A673 (cell line): ENCODE measurements around the gene OGDHL. TPM values are rescaled to one million over a fixed set of nuclear protein-coding genes. Genes with fewer than 3 reads are reported as not detected.

Experiments
- BruUV-seq: library from RNA; stranded (reverse); fragments of 400-500 nt; replicated peaks from 2 replicates; lab custom pipeline; 2021; lab: Mats Ljungman, UMichigan
- CTCF ChIA-PET: fragments of 300-600 bp; sonication (Branson Sonifier 250); formaldehyde crosslinking; loops from one replicate; lab custom pipeline; 2022; ENCODE audit warnings: antibody characterized with exemption; lab: Charles Lee
- POLR2A ChIA-PET: fragments of 300-600 bp; sonication (Branson Sonifier 250); formaldehyde crosslinking; loops from one replicate; lab custom pipeline; 2022; ENCODE audit warnings: antibody characterized with exemption; ENCODE audit not compliant: low non-redundant PET; lab: Charles Lee
- DNase-seq: peaks from one replicate; pipeline ENCODE4 v3.0.0-alpha.2; 2015; ENCODE audit warnings: low spot score
- H3K27ac ChIP-seq: fragments of 200-600 bp; sonication (generic); 2 replicates; pipeline ENCODE4 v1.5.1; 2016; ENCODE audit warnings: mixed run types, low read depth, mild to moderate bottlenecking, mixed read lengths, antibody characterized with exemption, low read length; ENCODE audit not compliant: poor library complexity, severe bottlenecking
- H3K27me3 ChIP-seq: fragments of 200-600 bp; sonication (generic); replicated peaks from 2 replicates; pipeline ENCODE4 v1.6.1; 2017; ENCODE audit warnings: mixed run types, low read depth, mild to moderate bottlenecking, mixed read lengths, antibody characterized with exemption, low read length; ENCODE audit not compliant: insufficient read depth, poor library complexity
- H3K36me3 ChIP-seq: fragments of 200-600 bp; sonication (generic); 2 replicates; pipeline ENCODE4 v1.6.1; 2016; ENCODE audit warnings: mixed run types, mild to moderate bottlenecking, mixed read lengths, antibody characterized with exemption, low read length; ENCODE audit not compliant: insufficient read depth, poor library complexity, severe bottlenecking
- H3K4me1 ChIP-seq: fragments of 200-600 bp; sonication (generic); 2 replicates; pipeline ENCODE4 v1.6.1; 2017; ENCODE audit warnings: mixed run types, mild to moderate bottlenecking, mixed read lengths, antibody characterized with exemption, low read length; ENCODE audit not compliant: insufficient read depth, poor library complexity, severe bottlenecking
- H3K4me3 ChIP-seq: fragments of 200-600 bp; sonication (generic); 2 replicates; pipeline ENCODE4 v1.5.1; 2016; ENCODE audit warnings: low read depth, mixed run types, mild to moderate bottlenecking, mixed read lengths, low read length; ENCODE audit not compliant: poor library complexity, severe bottlenecking
- H3K9me3 ChIP-seq: fragments of 200-600 bp; sonication (generic); 2 replicates; pipeline ENCODE4 v1.6.1; 2016; ENCODE audit warnings: mixed run types, low read depth, mild to moderate bottlenecking, mixed read lengths, antibody characterized with exemption, low read length; ENCODE audit not compliant: poor library complexity, severe bottlenecking
- CTCF ChIP-seq: fragments of 300-800, 200-600 bp; sonication (generic); conservative IDR thresholded peaks from 2 replicates; pipeline ENCODE4 v1.5.1; 2017; ENCODE audit warnings: low read depth, mild to moderate bottlenecking, antibody characterized with exemption, low read length, moderate library complexity, mixed read lengths
- EZH2 ChIP-seq: fragments of 200-600 bp; sonication (generic); IDR thresholded peaks from 2 replicates; pipeline ENCODE4 v1.6.1; 2017; ENCODE audit warnings: borderline replicate concordance, low read depth, mild to moderate bottlenecking, mixed read lengths, antibody characterized with exemption, low read length; ENCODE audit not compliant: poor library complexity, severe bottlenecking
- intact Hi-C: fragments of 100-400 bp; cut with micrococcal nuclease; formaldehyde crosslinking; loops from one replicate; pipeline ENCODE4 v1.10.0; 2022; ENCODE audit not compliant: unreplicated experiment
- total RNA-seq: library from RNA; stranded (reverse); gene quantifications from 2 replicates; pipeline ENCODE4 v1.2.3, GENCODE V29; 2021

Gene OGDHL
- total RNA-seq, 1 experiment from 2014 or later, result 1.6 TPM

DNA sequence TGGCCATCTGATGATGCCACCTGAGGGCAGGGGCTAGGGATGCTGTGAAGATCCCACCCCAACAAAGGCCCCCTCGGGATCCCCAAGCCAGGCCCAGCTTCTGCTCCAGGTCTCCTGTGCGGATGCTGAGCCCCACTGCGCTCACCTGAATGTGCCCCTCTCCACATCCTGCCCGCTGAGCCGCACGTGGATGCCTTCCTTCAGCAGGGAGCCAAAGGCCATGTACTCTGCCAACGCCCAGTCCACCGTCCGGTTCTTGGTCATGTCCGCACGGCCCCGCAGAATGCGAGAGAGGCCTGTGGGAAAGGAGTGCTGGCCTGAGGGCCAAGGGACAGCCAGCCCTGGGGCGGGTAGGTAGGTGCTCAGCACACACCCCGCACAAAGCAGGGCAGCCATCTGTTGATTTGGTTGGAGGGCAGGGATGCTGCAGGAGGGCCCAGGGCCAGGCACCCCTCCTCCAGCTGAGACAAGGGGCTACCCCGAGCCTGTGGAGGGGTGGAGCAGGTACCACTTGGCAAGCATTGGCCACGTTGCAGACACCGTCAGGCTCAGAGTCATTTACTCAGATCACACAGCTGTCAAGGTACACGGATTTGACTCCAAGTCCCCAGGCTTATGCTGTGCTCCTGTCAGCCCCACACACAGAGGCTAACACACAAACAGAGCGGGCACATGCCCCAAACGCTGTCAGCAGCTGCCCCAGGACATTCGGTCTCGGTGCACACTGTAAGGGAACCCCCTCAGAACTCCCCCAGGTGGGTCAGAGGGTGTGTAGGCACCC, 19.2 kb downstream of the OGDHL start:
- ChIA-PET POLR2A (no interaction called here), CTCF (no interaction called here)
- DNase-seq, result no peak

GRCh38 chr10:49741108-49741995, 20.8 kb downstream of the OGDHL start:
- no peaks in the 10 kb centered on the region for H3K4me1 ChIP-seq
- intact Hi-C loops, result no loop called here
- H3K27ac ChIP-seq, result no peak overlapping the region
- no peak for DNase-seq
- BruUV-seq, result no TSS peak
- ChIA-PET POLR2A (interaction anchor here (0.5 kb wide), 1 partner anchor 394 kb away, joined by 5 read pairs; no protein-coding TSS in a partner anchor), CTCF (no interaction called here)
- no peak overlapping the region for H3K4me3 ChIP-seq
- H3K9me3 ChIP-seq, result no peaks in the 10 kb centered on the region
- no peaks in the 10 kb centered on the region for H3K36me3 ChIP-seq
- TF ChIP-seq EZH2 (no peak), CTCF (no peak)
- no peaks in the 10 kb centered on the region for H3K27me3 ChIP-seq

More for the DNA sequence above, 19.2 kb downstream of the OGDHL start:
- no peak overlapping the region for H3K4me3 ChIP-seq
- no peaks in the 10 kb centered on the region for H3K4me1 ChIP-seq
- H3K9me3 ChIP-seq, result no peaks in the 10 kb centered on the region
- no peaks in the 10 kb centered on the region for H3K36me3 ChIP-seq
- H3K27me3 ChIP-seq, result no peaks in the 10 kb centered on the region
- TF ChIP-seq EZH2 (no peak), CTCF (no peak)
- intact Hi-C loops, result no loop called here
- no TSS peak for BruUV-seq
- H3K27ac ChIP-seq, result no peak overlapping the region

GRCh38 chr10:49740346-49741107, 21.6 kb downstream of the OGDHL start:
- CTCF ChIA-PET, result no interaction called here
- Histone ChIP-seq H3K4me1 (no peaks in the 10 kb centered on the region), H3K27me3 (no peaks in the 10 kb centered on the region), H3K36me3 (no peaks in the 10 kb centered on the region), H3K27ac (no peak overlapping the region), H3K9me3 (no peaks in the 10 kb centered on the region), H3K4me3 (no peak overlapping the region)
- no peak for DNase-seq
- intact Hi-C loops, result no loop called here
- TF ChIP-seq EZH2 (no peak), CTCF (no peak)
- no TSS peak for BruUV-seq
- POLR2A ChIA-PET, result interaction anchor here (0.5 kb wide), 1 partner anchor 395 kb away, joined by 5 read pairs; no protein-coding TSS in a partner anchor
